Measurements from ENCODE around the gene PACS2. TPM values are rescaled to one million over a fixed set of nuclear protein-coding genes. Genes with fewer than 3 reads are reported as not detected.
"Not testable (repeated sequence)": the region's sequence is repeated elsewhere in the genome, so short reads cannot be mapped to it uniquely, and the experiment has no call there.

PACS2 gene
- total RNA-seq, result 10 to 100 TPM; 24.9 to 26.3 TPM

GRCh38 chr14:105314287-105315200, at the start of gene PACS2:
Gene PACS2 (plus strand): TSS chr14:105314748. CDS start chr14:105314919, 171 bp downstream.
- ATAC-seq (peak; percentile 92), DNase-seq (ENCODE audit: low spot score) (peak; percentile 90)
- peak within 1 kb of the TSS; percentile 77 to 88 for H3K27ac Mint-ChIP-seq
- H3K27me3 Mint-ChIP-seq, result no peaks in the 10 kb centered on the region
- H3K4me1 Mint-ChIP-seq (ENCODE audit: low read depth in 2 of 2), result peaks cover 8 to 9% of the 10 kb centered on the region in 2 donors
- peak within 1 kb of the TSS; percentile 88 for H3K4me3 Mint-ChIP-seq
- no peaks in the 10 kb centered on the region for H3K36me3 Mint-ChIP-seq
- H3K9me3 Mint-ChIP-seq, result no peaks in the 10 kb centered on the region

GRCh38 chr14:105267820-105268548, 46.6 kb upstream of the PACS2 start:
- Mint-ChIP-seq H3K27ac (no peak overlapping the region), H3K36me3 (no peaks in the 10 kb centered on the region), H3K4me3 (no peak overlapping the region), H3K9me3 (no peaks in the 10 kb centered on the region), H3K4me1 (ENCODE audit: low read depth in 2 of 2) (peaks cover 6 to 15% of the 10 kb centered on the region in 2 donors), H3K27me3 (no peaks in the 10 kb centered on the region)
- DNase-seq (ENCODE audit: low spot score), result no peak
- ATAC-seq, result peak; percentile 28 to 43

GRCh38 chr14:105268736-105269354, 45.7 kb upstream of the PACS2 start:
- Mint-ChIP-seq H3K27me3 (no peaks in the 10 kb centered on the region), H3K27ac (no peak overlapping the region)

GRCh38 chr14:105269405-105269804, 45.1 kb upstream of the PACS2 start:
- no peak overlapping the region for H3K4me3 Mint-ChIP-seq
- ATAC-seq (no peak), DNase-seq (ENCODE audit: low spot score) (no peak)
- peaks cover 6 to 20% of the 10 kb centered on the region in 2 donors for H3K4me1 Mint-ChIP-seq (ENCODE audit: low read depth in 2 of 2)
- H3K27ac Mint-ChIP-seq, result no peak overlapping the region
- H3K9me3 Mint-ChIP-seq, result no peaks in the 10 kb centered on the region
- H3K36me3 Mint-ChIP-seq, result no peaks in the 10 kb centered on the region
- H3K27me3 Mint-ChIP-seq, result no peaks in the 10 kb centered on the region

More at GRCh38 chr14:105268736-105269354, 45.7 kb upstream of the PACS2 start:
- Mint-ChIP-seq H3K36me3 (no peaks in the 10 kb centered on the region), H3K4me3 (no peak overlapping the region), H3K4me1 (ENCODE audit: low read depth in 2 of 2) (peaks cover 6 to 17% of the 10 kb centered on the region in 2 donors), H3K9me3 (no peaks in the 10 kb centered on the region)
- ATAC-seq, result peak in 1 of 2 donors; percentile 17
- no peak for DNase-seq (ENCODE audit: low spot score)

- no peak for ATAC-seq
- Mint-ChIP-seq H3K9me3 (no peaks in the 10 kb centered on the region), H3K27ac (no peak overlapping the region), H3K36me3 (no peaks in the 10 kb centered on the region), H3K4me3 (no peak overlapping the region), H3K27me3 (no peaks in the 10 kb centered on the region), H3K4me1 (ENCODE audit: low read depth in 2 of 2) (peaks cover 6 to 19% of the 10 kb centered on the region in 2 donors)
- no peak for DNase-seq (ENCODE audit: low spot score)
These were observed 43.2 kb upstream of the PACS2 start for GRCh38 chr14:105271224-105271890.

GRCh38 chr14:105272623-105273022, 41.9 kb upstream of the PACS2 start:
- no peak overlapping the region for H3K27ac Mint-ChIP-seq
- DNase-seq (ENCODE audit: low spot score) (no peak), ATAC-seq (no peak)
- no peaks in the 10 kb centered on the region for H3K27me3 Mint-ChIP-seq
- H3K4me1 Mint-ChIP-seq (ENCODE audit: low read depth in 2 of 2), result peaks cover 6 to 17% of the 10 kb centered on the region in 2 donors
- H3K4me3 Mint-ChIP-seq, result no peak overlapping the region
- no peaks in the 10 kb centered on the region for H3K9me3 Mint-ChIP-seq
- H3K36me3 Mint-ChIP-seq, result no peaks in the 10 kb centered on the region

- H3K4me1 Mint-ChIP-seq (ENCODE audit: low read depth in 2 of 2), result peaks cover 6 to 17% of the 10 kb centered on the region in 2 donors
- H3K27ac Mint-ChIP-seq, result no peak overlapping the region
- H3K27me3 Mint-ChIP-seq, result no peaks in the 10 kb centered on the region
- no peaks in the 10 kb centered on the region for H3K36me3 Mint-ChIP-seq
- DNase-seq (ENCODE audit: low spot score) (no peak), ATAC-seq (peak in 1 of 2 donors; percentile 39)
- H3K9me3 Mint-ChIP-seq, result no peaks in the 10 kb centered on the region
- no peak overlapping the region for H3K4me3 Mint-ChIP-seq
These were observed 41.5 kb upstream of the PACS2 start for GRCh38 chr14:105273062-105273461.

- no peaks in the 10 kb centered on the region for H3K9me3 Mint-ChIP-seq
- peaks cover 6 to 10% of the 10 kb centered on the region in 2 donors for H3K4me1 Mint-ChIP-seq (ENCODE audit: low read depth in 2 of 2)
These were observed 39.9 kb upstream of the PACS2 start for GRCh38 chr14:105274637-105275036.

GRCh38 chr14:105275267-105275946, 39.1 kb upstream of the PACS2 start:
- Mint-ChIP-seq H3K9me3 (no peaks in the 10 kb centered on the region), H3K27ac (peak overlapping the region; percentile 51 to 79), H3K4me1 (ENCODE audit: low read depth in 2 of 2) (peaks cover 6 to 10% of the 10 kb centered on the region in 2 donors), H3K27me3 (no peaks in the 10 kb centered on the region), H3K36me3 (no peaks in the 10 kb centered on the region), H3K4me3 (no peak overlapping the region)
- no peak for DNase-seq (ENCODE audit: low spot score)
- peak in 1 of 2 donors; percentile 60 for ATAC-seq

More at GRCh38 chr14:105274637-105275036, 39.9 kb upstream of the PACS2 start:
- ATAC-seq, result peak in 1 of 2 donors; percentile 20
- H3K4me3 Mint-ChIP-seq, result no peak overlapping the region
- peak overlapping the region in 1 of 2 donors; percentile 25 for H3K27ac Mint-ChIP-seq
- H3K27me3 Mint-ChIP-seq, result no peaks in the 10 kb centered on the region
- no peaks in the 10 kb centered on the region for H3K36me3 Mint-ChIP-seq
- no peak for DNase-seq (ENCODE audit: low spot score)

- not testable (repeated sequence) for ATAC-seq; H3K27me3 Mint-ChIP-seq; H3K4me3 Mint-ChIP-seq; DNase-seq (ENCODE audit: low spot score); H3K36me3 Mint-ChIP-seq; H3K9me3 Mint-ChIP-seq
- peak overlapping the region; percentile 43 to 78 for H3K27ac Mint-ChIP-seq
- H3K4me1 Mint-ChIP-seq (ENCODE audit: low read depth in 2 of 2), result peaks cover 0 to 13% of the 10 kb centered on the region in 2 donors
These were observed 37.1 kb upstream of the PACS2 start for GRCh38 chr14:105277448-105277847.

- Mint-ChIP-seq H3K27ac (no peak overlapping the region), H3K9me3 (no peaks in the 10 kb centered on the region), H3K27me3 (no peaks in the 10 kb centered on the region), H3K4me1 (ENCODE audit: low read depth in 2 of 2) (peaks cover 15 to 27% of the 10 kb centered on the region in 2 donors), H3K4me3 (no peak overlapping the region), H3K36me3 (no peaks in the 10 kb centered on the region)
- DNase-seq (ENCODE audit: low spot score) (no peak), ATAC-seq (no peak)
These were observed 34.7 kb upstream of the PACS2 start for GRCh38 chr14:105279642-105280361.

- Mint-ChIP-seq H3K9me3 (no peaks in the 10 kb centered on the region), H3K36me3 (no peaks in the 10 kb centered on the region), H3K27ac (no peak overlapping the region), H3K4me1 (ENCODE audit: low read depth in 2 of 2) (peaks cover 20 to 32% of the 10 kb centered on the region in 2 donors), H3K27me3 (no peaks in the 10 kb centered on the region), H3K4me3 (no peak overlapping the region)
- DNase-seq (ENCODE audit: low spot score) (no peak), ATAC-seq (no peak)
These were observed 34.0 kb upstream of the PACS2 start for GRCh38 chr14:105280525-105280924.
